ENCODE measurements around the gene CIB4. TPM values are rescaled to one million over a fixed set of nuclear protein-coding genes. Genes with fewer than 3 reads are reported as not detected.

CIB4 gene
- total RNA-seq, 2 donors from 2014 or later = 0.46 TPM; not detected in 1

DNA sequence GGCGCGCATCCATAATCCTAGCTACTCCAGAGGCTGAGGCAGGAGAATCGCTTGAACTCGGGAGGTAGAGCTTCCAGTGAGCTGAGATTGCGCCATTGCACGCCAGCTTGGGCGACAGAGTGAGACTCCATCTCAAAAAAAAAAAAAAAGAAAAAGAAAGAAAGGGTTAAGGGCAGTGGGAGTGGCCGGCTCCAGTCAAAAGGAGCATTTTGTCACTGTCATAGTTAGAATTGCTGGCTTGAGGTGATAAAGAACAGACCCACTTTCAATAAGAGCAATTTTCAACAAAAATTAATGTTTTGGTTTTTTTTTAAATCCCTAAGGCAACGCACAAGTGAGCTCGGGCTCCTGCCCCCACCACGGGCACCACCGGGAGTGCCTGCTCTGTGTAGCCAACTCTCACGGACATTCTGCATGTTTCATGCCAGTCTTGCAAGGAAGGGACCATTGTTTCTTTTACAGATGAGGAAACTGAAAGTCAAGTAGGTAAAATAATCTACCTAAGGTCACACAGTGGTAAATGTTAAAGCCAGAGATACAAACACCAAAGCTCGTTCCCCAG, 8.5 kb downstream of the CIB4 start:
- no peaks in the 10 kb centered on the region for H3K27me3 ChIP-seq (replicated peaks; ENCODE audit: insufficient read depth)
- H3K9me3 ChIP-seq = no peaks in the 10 kb centered on the region
- intact Hi-C loops (cut with DNase I) = no loop called here
- no peak overlapping the region for H3K27ac ChIP-seq
- DNase-seq (ENCODE audit: low spot score) = no peak
- no peaks in the 10 kb centered on the region for H3K36me3 ChIP-seq
- WGBS = 82% methylated on average over 14 of the region's 14 CpGs
- H3K4me3 ChIP-seq = no peak overlapping the region
- TF ChIP-seq POLR2AphosphoS5 (IDR thresholded peaks at IDR 0.05) = no peak
- TF ChIP-seq POLR2A (IDR thresholded peaks at IDR 0.05) = no peak
- TF ChIP-seq, protein P1, sequence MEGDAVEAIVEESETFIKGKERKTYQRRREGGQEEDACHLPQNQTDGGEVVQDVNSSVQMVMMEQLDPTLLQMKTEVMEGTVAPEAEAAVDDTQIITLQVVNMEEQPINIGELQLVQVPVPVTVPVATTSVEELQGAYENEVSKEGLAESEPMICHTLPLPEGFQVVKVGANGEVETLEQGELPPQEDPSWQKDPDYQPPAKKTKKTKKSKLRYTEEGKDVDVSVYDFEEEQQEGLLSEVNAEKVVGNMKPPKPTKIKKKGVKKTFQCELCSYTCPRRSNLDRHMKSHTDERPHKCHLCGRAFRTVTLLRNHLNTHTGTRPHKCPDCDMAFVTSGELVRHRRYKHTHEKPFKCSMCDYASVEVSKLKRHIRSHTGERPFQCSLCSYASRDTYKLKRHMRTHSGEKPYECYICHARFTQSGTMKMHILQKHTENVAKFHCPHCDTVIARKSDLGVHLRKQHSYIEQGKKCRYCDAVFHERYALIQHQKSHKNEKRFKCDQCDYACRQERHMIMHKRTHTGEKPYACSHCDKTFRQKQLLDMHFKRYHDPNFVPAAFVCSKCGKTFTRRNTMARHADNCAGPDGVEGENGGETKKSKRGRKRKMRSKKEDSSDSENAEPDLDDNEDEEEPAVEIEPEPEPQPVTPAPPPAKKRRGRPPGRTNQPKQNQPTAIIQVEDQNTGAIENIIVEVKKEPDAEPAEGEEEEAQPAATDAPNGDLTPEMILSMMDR (IDR thresholded peaks at IDR 0.05) = no peak
- no peaks in the 10 kb centered on the region for H3K4me1 ChIP-seq (replicated peaks)

DNA sequence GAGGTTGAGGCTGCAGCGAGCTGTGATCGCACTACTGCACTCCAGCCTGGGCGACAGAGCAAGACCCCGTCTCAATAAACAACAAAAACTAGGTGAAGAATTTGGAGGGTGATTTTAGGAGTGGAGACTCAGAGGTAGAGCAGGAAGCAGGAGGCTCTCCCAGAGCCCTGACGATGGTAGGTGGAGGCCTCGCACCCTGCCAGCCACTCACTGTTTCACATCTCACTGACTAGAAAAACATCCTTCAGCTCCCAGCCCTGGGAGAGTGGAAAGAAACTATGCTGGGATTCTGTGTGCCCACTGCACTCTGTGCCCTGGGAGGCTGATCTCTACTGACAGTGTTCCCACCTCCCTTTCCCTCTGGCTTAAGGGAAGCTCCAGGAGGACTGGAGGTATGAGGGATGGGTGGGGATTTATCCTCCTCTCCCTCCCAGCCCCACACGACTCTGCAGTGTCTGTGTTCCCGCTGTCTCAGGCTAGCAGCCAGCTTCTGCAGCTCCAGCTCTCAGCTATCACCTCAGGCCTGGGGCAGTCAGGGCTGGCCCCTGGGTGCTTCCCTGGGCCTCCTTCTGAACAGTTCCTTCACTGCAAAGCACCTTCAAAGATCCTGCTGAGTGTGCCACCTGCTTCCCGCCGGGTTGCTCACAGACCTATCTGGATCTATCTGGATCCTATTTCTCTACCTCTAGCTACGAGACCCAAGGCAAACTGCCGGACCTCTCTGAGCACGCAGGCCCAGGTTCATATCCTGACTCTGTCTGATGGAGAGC, 9.6 kb downstream of the CIB4 start:
- H3K9me3 ChIP-seq = no peaks in the 10 kb centered on the region
- no peak overlapping the region for H3K4me3 ChIP-seq
- no peaks in the 10 kb centered on the region for H3K36me3 ChIP-seq
- TF ChIP-seq POLR2AphosphoS5 (IDR thresholded peaks at IDR 0.05) (no peak), POLR2A (IDR thresholded peaks at IDR 0.05) (no peak)
- TF ChIP-seq, protein P1 (IDR thresholded peaks at IDR 0.05) = no peak
- DNase-seq (ENCODE audit: low spot score) = no peak
- no peak overlapping the region for H3K27ac ChIP-seq
- intact Hi-C loops (cut with DNase I) = no loop called here
- no peaks in the 10 kb centered on the region for H3K4me1 ChIP-seq (replicated peaks)
- 78% methylated on average over 13 of the region's 13 CpGs for WGBS
- no peaks in the 10 kb centered on the region for H3K27me3 ChIP-seq (replicated peaks; ENCODE audit: insufficient read depth)

DNA sequence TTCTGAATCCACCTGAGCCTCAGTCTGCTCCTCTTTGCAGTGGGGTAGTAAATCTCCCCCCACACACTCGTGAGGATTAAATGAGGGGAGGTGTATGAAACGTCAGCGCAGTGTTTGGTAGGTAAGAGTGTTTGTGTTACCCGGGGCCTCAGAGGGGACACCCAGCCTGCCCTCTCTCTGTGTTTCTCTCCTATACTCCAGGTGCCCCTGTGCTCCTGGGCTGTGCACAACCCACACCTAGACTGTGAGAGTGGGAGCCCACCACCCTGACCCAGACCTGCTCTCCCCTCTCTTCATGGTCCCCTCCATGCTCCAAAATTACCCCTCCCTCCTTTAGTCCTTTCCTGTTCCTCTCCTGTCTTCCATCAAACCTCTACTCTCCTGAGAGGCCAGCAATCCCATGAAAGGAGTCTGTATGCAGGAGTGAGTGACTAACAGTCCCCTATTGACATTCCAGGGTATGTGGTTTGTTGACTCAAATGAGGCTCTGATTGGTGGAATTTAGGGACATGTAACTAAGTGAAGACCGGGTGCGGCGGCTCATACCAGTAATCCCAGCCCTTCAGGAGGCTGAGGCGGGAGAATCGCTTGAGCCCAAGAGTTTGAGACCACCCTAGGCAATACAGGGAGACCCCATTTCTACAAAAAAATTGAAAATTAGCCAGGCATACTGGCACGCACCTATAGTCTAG, 10.4 kb downstream of the CIB4 start:
- WGBS = 84% methylated on average over 10 of the region's 10 CpGs
- TF ChIP-seq, protein P1 (IDR thresholded peaks at IDR 0.05) = no peak
- TF ChIP-seq POLR2A (IDR thresholded peaks at IDR 0.05) = no peak
- Histone ChIP-seq H3K9me3 (no peaks in the 10 kb centered on the region), H3K27me3 (replicated peaks; ENCODE audit: insufficient read depth) (no peaks in the 10 kb centered on the region), H3K4me1 (replicated peaks) (no peaks in the 10 kb centered on the region), H3K27ac (no peak overlapping the region), H3K36me3 (no peaks in the 10 kb centered on the region), H3K4me3 (no peak overlapping the region)
- intact Hi-C loops (cut with DNase I) = no loop called here
- DNase-seq (ENCODE audit: low spot score) = no peak

DNA sequence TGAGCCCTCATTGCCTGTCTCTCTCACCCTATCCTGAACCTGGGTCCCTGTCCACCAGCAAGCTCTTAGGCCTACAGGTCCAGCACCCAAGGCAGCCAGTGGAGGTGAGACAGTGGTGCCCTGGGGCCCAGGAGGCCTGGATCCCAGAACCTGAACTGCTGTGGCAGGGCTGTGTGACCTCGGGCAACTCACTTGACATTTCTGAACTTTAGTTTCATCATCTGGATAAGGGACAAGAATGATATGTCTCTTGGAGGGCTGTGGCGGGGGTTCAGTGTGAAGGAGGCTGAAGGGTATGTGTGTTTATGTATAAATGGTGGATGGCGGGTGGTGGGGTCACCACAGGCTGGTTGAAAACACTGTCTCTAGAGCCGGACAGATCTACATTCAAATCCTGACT, 10.9 kb downstream of the CIB4 start:
- Histone ChIP-seq H3K27ac (no peak overlapping the region), H3K9me3 (no peaks in the 10 kb centered on the region), H3K4me3 (no peak overlapping the region), H3K4me1 (replicated peaks) (no peaks in the 10 kb centered on the region), H3K27me3 (replicated peaks; ENCODE audit: insufficient read depth) (no peaks in the 10 kb centered on the region), H3K36me3 (no peaks in the 10 kb centered on the region)
- intact Hi-C loops (cut with DNase I) = no loop called here
- DNase-seq (ENCODE audit: low spot score) = no peak
- TF ChIP-seq POLR2AphosphoS5 (IDR thresholded peaks at IDR 0.05) (no peak), POLR2A (IDR thresholded peaks at IDR 0.05) (no peak)
- TF ChIP-seq, protein P1 (IDR thresholded peaks at IDR 0.05) = no peak
- 95% methylated on average over 4 of the region's 4 CpGs for WGBS

Data from prostate gland (tissue), 2 donors.